ENCODE data around the gene PTPN6. TPM values are rescaled to one million over a fixed set of nuclear protein-coding genes. Genes with fewer than 3 reads are reported as not detected.

Gene PTPN6
- total and polyA plus RNA-seq, 5 donors from 2014 or later: 174 to 321 (median 283) TPM

DNA sequence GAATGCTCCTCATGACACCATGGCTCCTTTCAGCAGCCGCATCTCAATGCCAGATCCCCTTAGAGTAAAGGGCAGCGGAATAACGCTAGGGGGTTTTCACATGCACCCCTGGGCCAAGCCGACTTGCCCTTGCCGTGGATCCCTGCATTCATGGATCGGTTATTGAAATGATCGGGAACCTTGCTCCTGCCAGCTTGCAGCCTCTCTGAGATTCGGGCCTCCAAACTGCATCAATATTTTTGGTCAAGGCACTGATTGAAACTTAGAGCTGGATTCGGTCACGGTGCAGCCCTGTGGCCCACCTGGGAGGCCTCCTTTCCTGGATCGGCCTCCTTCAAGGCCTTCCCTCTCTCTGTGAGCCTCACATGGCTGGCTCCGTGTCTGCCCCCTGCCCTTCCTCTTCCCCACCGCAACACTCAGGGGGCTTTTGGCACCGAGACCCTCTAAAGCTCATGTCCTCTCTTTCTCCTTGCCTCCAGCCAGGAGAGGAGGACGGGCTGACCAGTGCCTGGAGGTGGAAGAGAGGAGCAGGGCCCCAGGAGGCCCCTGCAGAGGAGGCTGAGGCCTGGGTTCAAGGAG is 1.8 kb downstream of the PTPN6 start:
- no peak for DNase-seq
- peaks cover 30% of the 10 kb centered on the region for H3K36me3 Mint-ChIP-seq
- peaks cover 27% of the 10 kb centered on the region for H3K36me3 ChIP-seq (ENCODE audit: control insufficient read depth, insufficient read depth, low read length)

DNA sequence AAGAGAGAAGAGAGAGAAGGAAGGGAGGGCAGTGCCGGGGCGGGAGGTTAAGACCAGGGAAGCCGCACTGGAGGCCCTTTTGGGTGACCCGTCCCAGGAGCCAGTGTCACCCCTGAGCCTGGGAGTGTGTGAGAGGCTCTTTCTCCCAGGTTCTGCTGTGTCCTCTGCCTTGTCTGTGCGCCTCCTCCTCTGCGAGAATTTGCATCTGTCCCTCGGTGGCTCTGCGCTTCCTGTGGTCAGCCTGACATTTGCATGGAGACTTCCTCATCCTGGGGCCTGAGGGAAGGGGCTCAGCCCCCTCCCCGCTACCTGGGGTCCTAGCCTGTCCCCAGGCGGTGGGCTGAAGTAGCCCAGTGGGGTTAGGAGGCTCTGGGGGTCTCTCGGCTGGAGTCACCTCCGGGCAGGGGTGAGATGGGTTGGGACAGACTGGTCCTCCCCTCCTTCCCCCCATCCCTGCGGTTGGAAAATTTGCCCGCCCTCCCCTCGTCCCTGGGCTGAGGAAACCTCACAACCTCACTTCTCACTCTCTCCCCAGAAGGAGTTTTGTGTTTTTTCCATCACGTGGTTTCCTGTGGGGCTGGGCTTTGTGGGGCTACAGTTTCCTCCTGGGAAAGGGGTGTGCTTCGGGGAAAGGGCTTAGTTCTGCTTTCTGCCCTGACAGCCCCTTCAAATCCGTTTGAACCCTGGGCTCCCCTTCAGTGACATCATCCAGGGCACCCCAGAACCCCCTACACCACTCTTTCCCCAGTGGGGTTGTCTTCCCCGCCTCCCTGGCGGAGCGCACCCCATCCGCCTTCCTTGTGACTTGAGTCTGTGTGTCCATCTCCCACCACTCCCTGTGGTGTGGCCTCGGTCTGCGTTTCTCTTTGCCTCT is 2.5 kb downstream of the PTPN6 start:
- peaks cover 95% of the 10 kb centered on the region for H3K4me1 ChIP-seq (ENCODE audit: control insufficient read depth, insufficient read depth, low read length, poor library complexity, severe bottlenecking)
- no peaks in the 10 kb centered on the region for H3K27me3 ChIP-seq (ENCODE audit: control insufficient read depth, insufficient read depth, low read length)
- H3K27me3 Mint-ChIP-seq: peaks cover 4% of the 10 kb centered on the region
- H3K9me3 Mint-ChIP-seq: no peaks in the 10 kb centered on the region
- no peaks in the 10 kb centered on the region for H3K9me3 ChIP-seq (ENCODE audit: control insufficient read depth in 2 of 2, low read length in 2 of 2)
- peaks cover 27% of the 10 kb centered on the region for H3K36me3 ChIP-seq (ENCODE audit: control insufficient read depth, insufficient read depth, low read length)
- H3K36me3 Mint-ChIP-seq: peaks cover 37% of the 10 kb centered on the region
- ATAC-seq (ENCODE audit: low read depth in 2 of 2): peak in 1 of 2 donors; percentile 25
- H3K4me3 ChIP-seq (ENCODE audit: low read depth, low read length): peak overlapping the region; percentile 88
- H3K27ac ChIP-seq (ENCODE audit: insufficient read depth, low read length, poor library complexity, severe bottlenecking): peak overlapping the region; percentile 98
- peak; percentile 65 to 74 (median 66) for DNase-seq
- H3K27ac Mint-ChIP-seq: peak overlapping the region; percentile 96 to 98 (median 97)
- peaks cover 13 to 81% (median 57%) of the 10 kb centered on the region in 4 donors for H3K4me1 Mint-ChIP-seq
- peak overlapping the region; percentile 88 to 99 (median 98) for H3K4me3 Mint-ChIP-seq

More for the DNA sequence above, 1.8 kb downstream of the PTPN6 start:
- no peak for ATAC-seq (ENCODE audit: low read depth in 2 of 2)
- Histone ChIP-seq H3K27ac (ENCODE audit: insufficient read depth, low read length, poor library complexity, severe bottlenecking) (peak overlapping the region; percentile 98), H3K27me3 (ENCODE audit: control insufficient read depth, insufficient read depth, low read length) (no peaks in the 10 kb centered on the region), H3K9me3 (ENCODE audit: control insufficient read depth in 2 of 2, low read length in 2 of 2) (no peaks in the 10 kb centered on the region), H3K4me3 (ENCODE audit: low read depth, low read length) (peak overlapping the region; percentile 88), H3K4me1 (ENCODE audit: control insufficient read depth, insufficient read depth, low read length, poor library complexity, severe bottlenecking) (peaks cover 95% of the 10 kb centered on the region)
- H3K9me3 Mint-ChIP-seq: no peaks in the 10 kb centered on the region
- H3K4me1 Mint-ChIP-seq: peaks cover 8 to 81% (median 54%) of the 10 kb centered on the region in 4 donors
- peak overlapping the region; percentile 88 to 99 (median 98) for H3K4me3 Mint-ChIP-seq
- peaks cover 4% of the 10 kb centered on the region for H3K27me3 Mint-ChIP-seq
- peak overlapping the region; percentile 96 to 98 (median 97) for H3K27ac Mint-ChIP-seq

DNA sequence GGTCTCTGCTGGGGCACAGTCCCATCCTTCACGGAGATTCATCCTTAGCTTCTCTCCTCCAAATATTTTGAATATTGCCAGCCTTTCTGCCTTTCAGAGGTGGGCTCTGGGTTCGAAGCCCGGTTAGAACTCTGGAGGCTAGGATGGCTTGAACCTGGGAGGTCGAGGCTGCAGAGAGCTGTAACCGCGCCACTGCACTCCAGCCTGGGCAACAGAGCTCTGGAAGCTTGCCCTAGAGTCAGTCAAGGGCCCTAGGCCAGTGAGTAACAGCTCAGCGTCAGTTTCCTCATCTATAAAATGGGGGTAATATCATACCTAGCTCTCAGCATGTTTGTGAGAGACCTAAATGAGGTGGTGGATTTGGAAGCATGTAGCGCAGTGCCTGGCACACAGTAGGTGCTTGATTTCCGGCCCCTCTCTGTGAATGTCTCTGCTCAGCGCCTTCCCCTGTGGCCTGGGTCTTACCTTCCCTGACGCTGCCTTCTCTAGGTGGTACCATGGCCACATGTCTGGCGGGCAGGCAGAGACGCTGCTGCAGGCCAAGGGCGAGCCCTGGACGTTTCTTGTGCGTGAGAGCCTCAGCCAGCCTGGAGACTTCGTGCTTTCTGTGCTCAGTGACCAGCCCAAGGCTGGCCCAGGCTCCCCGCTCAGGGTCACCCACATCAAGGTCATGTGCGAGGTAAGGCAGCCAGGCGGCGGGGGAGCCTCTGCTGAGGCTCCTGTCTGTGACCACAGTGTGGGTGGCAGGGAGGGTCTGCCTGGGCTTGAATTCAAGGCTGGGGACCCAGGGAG is 3.4 kb downstream of the PTPN6 start:
- Mint-ChIP-seq H3K27me3 (no peaks in the 10 kb centered on the region), H3K9me3 (no peaks in the 10 kb centered on the region), H3K27ac (peak overlapping the region; percentile 96 to 98 (median 97)), H3K36me3 (peaks cover 42% of the 10 kb centered on the region), H3K4me1 (peaks cover 13 to 81% (median 56%) of the 10 kb centered on the region in 4 donors), H3K4me3 (peak overlapping the region; percentile 88 to 99 (median 98))
- no peaks in the 10 kb centered on the region for H3K27me3 ChIP-seq (ENCODE audit: control insufficient read depth, insufficient read depth, low read length)
- H3K27ac ChIP-seq (ENCODE audit: insufficient read depth, low read length, poor library complexity, severe bottlenecking): peak overlapping the region; percentile 98
- peak overlapping the region; percentile 88 for H3K4me3 ChIP-seq (ENCODE audit: low read depth, low read length)
- no peaks in the 10 kb centered on the region for H3K9me3 ChIP-seq (ENCODE audit: control insufficient read depth in 2 of 2, low read length in 2 of 2)
- ATAC-seq (ENCODE audit: low read depth in 2 of 2) (no peak), DNase-seq (no peak)
- H3K36me3 ChIP-seq (ENCODE audit: control insufficient read depth, insufficient read depth, low read length): peaks cover 27% of the 10 kb centered on the region
- H3K4me1 ChIP-seq (ENCODE audit: control insufficient read depth, insufficient read depth, low read length, poor library complexity, severe bottlenecking): peaks cover 95% of the 10 kb centered on the region

DNA sequence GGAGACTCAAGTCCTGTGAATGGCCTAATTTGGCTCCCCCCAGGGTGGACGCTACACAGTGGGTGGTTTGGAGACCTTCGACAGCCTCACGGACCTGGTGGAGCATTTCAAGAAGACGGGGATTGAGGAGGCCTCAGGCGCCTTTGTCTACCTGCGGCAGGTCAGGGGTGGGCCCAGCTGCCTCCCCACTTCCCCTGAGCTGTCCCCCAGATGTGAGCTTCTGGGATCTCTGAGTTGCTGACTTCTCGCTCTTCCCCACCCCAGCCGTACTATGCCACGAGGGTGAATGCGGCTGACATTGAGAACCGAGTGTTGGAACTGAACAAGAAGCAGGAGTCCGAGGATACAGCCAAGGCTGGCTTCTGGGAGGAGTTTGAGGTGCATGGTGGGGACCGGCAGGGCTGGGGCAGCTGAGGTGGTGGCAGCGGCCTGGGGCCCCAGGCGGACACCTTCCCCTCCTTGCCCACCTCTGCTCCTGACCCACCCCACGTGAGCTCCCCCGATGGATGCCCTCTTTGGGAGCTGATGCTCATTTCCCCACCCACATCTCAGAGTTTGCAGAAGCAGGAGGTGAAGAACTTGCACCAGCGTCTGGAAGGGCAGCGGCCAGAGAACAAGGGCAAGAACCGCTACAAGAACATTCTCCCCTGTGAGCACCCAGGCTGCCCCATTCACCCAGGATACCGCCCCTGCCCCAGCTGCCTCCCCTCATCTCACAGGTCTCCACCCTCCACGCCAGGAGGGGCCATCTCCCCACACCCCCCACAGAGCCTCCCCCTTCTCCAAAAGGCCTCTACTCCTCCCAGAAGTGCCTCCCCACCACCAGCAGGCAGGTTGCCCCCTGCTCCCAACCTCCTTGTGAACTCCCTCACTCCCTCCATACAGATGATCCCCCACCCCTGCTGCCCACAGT is 4.2 kb downstream of the PTPN6 start:
- Histone ChIP-seq H3K27me3 (ENCODE audit: control insufficient read depth, insufficient read depth, low read length) (no peaks in the 10 kb centered on the region), H3K4me3 (ENCODE audit: low read depth, low read length) (no peak overlapping the region), H3K4me1 (ENCODE audit: control insufficient read depth, insufficient read depth, low read length, poor library complexity, severe bottlenecking) (peaks cover 95% of the 10 kb centered on the region), H3K27ac (ENCODE audit: insufficient read depth, low read length, poor library complexity, severe bottlenecking) (peak overlapping the region; percentile 98), H3K9me3 (ENCODE audit: control insufficient read depth in 2 of 2, low read length in 2 of 2) (no peaks in the 10 kb centered on the region), H3K36me3 (ENCODE audit: control insufficient read depth, insufficient read depth, low read length) (peaks cover 28% of the 10 kb centered on the region)
- no peak for DNase-seq
- no peaks in the 10 kb centered on the region for H3K9me3 Mint-ChIP-seq
- peak overlapping the region; percentile 92 to 98 (median 97) for H3K27ac Mint-ChIP-seq
- H3K4me3 Mint-ChIP-seq: peak overlapping the region; percentile 88 to 99 (median 98)
- H3K4me1 Mint-ChIP-seq: peaks cover 9 to 81% (median 49%) of the 10 kb centered on the region in 4 donors
- H3K27me3 Mint-ChIP-seq: no peaks in the 10 kb centered on the region
- peaks cover 42% of the 10 kb centered on the region for H3K36me3 Mint-ChIP-seq
- ATAC-seq (ENCODE audit: low read depth in 2 of 2): no peak

DNA sequence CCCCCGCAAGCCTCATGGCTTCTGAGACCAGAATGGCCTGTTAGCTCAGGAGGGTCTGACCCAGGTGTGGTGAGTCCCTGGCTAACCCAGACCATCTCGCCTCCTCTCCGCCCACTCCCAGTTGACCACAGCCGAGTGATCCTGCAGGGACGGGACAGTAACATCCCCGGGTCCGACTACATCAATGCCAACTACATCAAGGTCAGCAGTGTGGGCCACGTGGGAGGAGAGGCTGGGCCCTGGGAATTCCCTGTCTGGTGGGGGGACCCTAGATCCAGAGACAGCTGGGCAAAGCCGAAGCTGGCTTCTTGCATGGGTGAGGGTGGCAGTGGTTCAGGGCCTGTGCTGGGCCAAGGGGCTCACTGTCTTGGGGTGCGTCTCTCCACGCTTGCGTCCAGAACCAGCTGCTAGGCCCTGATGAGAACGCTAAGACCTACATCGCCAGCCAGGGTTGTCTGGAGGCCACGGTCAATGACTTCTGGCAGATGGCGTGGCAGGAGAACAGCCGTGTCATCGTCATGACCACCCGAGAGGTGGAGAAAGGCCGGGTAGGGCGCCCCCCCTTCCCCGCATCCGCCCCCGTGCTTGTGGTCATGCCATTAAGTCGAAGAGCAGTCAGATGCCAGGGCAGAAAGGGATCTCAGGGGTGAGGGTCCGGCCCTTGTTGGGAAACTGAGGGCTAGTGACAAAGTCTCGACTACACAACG is 5.0 kb downstream of the PTPN6 start:
- no peaks in the 10 kb centered on the region for H3K27me3 ChIP-seq (ENCODE audit: control insufficient read depth, insufficient read depth, low read length)
- no peaks in the 10 kb centered on the region for H3K9me3 Mint-ChIP-seq
- peak overlapping the region; percentile 48 to 88 (median 74) for H3K4me3 Mint-ChIP-seq
- H3K27ac Mint-ChIP-seq: peak overlapping the region; percentile 92 to 100 (median 97)
- peaks cover 6 to 81% (median 50%) of the 10 kb centered on the region in 4 donors for H3K4me1 Mint-ChIP-seq
- peaks cover 95% of the 10 kb centered on the region for H3K4me1 ChIP-seq (ENCODE audit: control insufficient read depth, insufficient read depth, low read length, poor library complexity, severe bottlenecking)
- H3K4me3 ChIP-seq (ENCODE audit: low read depth, low read length): no peak overlapping the region
- peak overlapping the region; percentile 98 for H3K27ac ChIP-seq (ENCODE audit: insufficient read depth, low read length, poor library complexity, severe bottlenecking)
- no peak for ATAC-seq (ENCODE audit: low read depth in 2 of 2)
- peaks cover 32% of the 10 kb centered on the region for H3K36me3 ChIP-seq (ENCODE audit: control insufficient read depth, insufficient read depth, low read length)
- H3K27me3 Mint-ChIP-seq: no peaks in the 10 kb centered on the region
- no peak for DNase-seq
- no peaks in the 10 kb centered on the region for H3K9me3 ChIP-seq (ENCODE audit: control insufficient read depth in 2 of 2, low read length in 2 of 2)
- peaks cover 45% of the 10 kb centered on the region for H3K36me3 Mint-ChIP-seq

DNA sequence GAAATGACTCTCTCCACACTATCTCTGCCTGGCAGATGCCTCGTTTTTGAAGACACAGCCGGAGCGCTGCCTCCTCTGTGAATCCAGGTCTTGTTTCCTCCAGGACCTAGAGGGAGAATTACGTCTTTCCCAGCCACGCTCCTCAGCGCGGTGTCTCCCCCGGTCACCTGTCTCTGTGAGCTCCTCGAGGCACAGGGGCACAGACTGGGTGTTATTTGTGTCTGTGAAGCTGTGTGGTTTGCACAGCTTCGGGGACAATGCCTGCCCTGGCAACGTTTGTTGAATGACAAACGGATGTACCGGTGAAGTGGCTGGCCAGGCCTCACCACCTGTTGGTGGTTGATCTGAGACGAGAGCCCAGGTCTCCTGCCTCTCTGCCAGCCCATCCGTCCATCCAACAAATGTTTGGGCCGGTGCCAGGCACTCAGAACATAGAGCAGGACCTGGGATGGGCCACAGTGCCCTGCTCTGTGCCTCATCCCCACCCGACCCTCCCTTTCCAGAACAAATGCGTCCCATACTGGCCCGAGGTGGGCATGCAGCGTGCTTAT is 6.1 kb downstream of the PTPN6 start:
- H3K9me3 Mint-ChIP-seq: no peaks in the 10 kb centered on the region
- H3K36me3 ChIP-seq (ENCODE audit: control insufficient read depth, insufficient read depth, low read length): peaks cover 32% of the 10 kb centered on the region
- H3K27me3 ChIP-seq (ENCODE audit: control insufficient read depth, insufficient read depth, low read length): no peaks in the 10 kb centered on the region
- peak overlapping the region; percentile 92 to 100 (median 97) for H3K27ac Mint-ChIP-seq
- peaks cover 11 to 92% (median 60%) of the 10 kb centered on the region in 4 donors for H3K4me1 Mint-ChIP-seq
- no peaks in the 10 kb centered on the region for H3K27me3 Mint-ChIP-seq
- H3K36me3 Mint-ChIP-seq: peaks cover 47% of the 10 kb centered on the region
- ATAC-seq (ENCODE audit: low read depth in 2 of 2) (no peak), DNase-seq (peak in 1 of 3 donors; percentile 50)
- H3K27ac ChIP-seq (ENCODE audit: insufficient read depth, low read length, poor library complexity, severe bottlenecking): peak overlapping the region; percentile 98
- H3K4me1 ChIP-seq (ENCODE audit: control insufficient read depth, insufficient read depth, low read length, poor library complexity, severe bottlenecking): peaks cover 100% of the 10 kb centered on the region
- no peak overlapping the region for H3K4me3 ChIP-seq (ENCODE audit: low read depth, low read length)
- no peaks in the 10 kb centered on the region for H3K9me3 ChIP-seq (ENCODE audit: control insufficient read depth in 2 of 2, low read length in 2 of 2)
- peak overlapping the region; percentile 72 to 96 (median 90) for H3K4me3 Mint-ChIP-seq

Data from CD4-positive, CD25-positive, alpha-beta regulatory T cell (primary cell).